Kidney epithelial cell (primary cell): ENCODE results near the gene VTI1A. TPM values are rescaled to one million over a fixed set of nuclear protein-coding genes. Genes with fewer than 3 reads are reported as not detected.
A peak's percentile ranks its signal among the peaks of the same experiment; 100 is the strongest.

Experiments used
- DNase-seq: peaks from one replicate; pipeline ENCODE4 v3.0.0-alpha.2; 2010; ENCODE audit warnings: low read depth
- H3K27me3 ChIP-seq: 2 replicates; pipeline ENCODE4 v1.6.0; 2011; ENCODE audit warnings: low read length; ENCODE audit not compliant: control insufficient read depth, insufficient read depth
- H3K36me3 ChIP-seq: 2 replicates; pipeline ENCODE4 v1.5.1; 2011; ENCODE audit warnings: low read length; ENCODE audit not compliant: control insufficient read depth, insufficient read depth
- H3K4me3 ChIP-seq: 2 replicates; pipeline ENCODE4 v1.5.1; 2011; ENCODE audit warnings: low read depth, mild to moderate bottlenecking, control low read depth, low read length
- total RNA-seq: library from RNA; depleted of rRNA; stranded (reverse); fragments of >200 nt; gene quantifications from 2 replicates; pipeline ENCODE4 v1.2.3, GENCODE V29; 2015
- TF ChIP-seq, protein P1 (sequence below): IDR thresholded peaks from 2 replicates; pipeline ENCODE4 v1.5.1; 2011; ENCODE audit warnings: mild to moderate bottlenecking, moderate library complexity, low read length, control low read depth, inconsistent platforms; ENCODE audit not compliant: insufficient read depth, poor library complexity, severe bottlenecking

Gene VTI1A
- total RNA-seq, 1 donor from 2014 or later = 45.7 TPM

DNA sequence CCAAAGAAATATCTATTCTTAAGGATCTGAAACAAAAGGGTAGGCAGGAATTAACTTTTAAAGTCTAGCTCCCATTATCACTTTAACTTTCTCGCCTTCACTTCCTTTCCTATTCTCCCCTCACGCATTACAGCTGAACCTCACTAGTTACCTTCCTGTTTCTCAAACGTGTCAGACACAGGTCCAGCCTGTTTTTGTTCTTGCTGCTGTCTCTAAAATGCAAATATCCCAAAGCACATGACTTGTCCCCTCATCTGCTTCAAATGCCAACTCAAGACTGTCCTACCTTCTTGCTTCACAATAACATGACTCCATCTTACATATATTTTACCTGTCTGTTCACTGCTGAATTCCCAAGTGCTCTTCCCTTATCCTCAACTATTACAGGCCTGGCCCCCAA, 17.9 kb upstream of the VTI1A start:
- DNase-seq = no peak
- Histone ChIP-seq H3K4me3 (no peak overlapping the region), H3K27me3 (no peaks in the 10 kb centered on the region), H3K36me3 (no peaks in the 10 kb centered on the region)
- TF ChIP-seq, protein P1, sequence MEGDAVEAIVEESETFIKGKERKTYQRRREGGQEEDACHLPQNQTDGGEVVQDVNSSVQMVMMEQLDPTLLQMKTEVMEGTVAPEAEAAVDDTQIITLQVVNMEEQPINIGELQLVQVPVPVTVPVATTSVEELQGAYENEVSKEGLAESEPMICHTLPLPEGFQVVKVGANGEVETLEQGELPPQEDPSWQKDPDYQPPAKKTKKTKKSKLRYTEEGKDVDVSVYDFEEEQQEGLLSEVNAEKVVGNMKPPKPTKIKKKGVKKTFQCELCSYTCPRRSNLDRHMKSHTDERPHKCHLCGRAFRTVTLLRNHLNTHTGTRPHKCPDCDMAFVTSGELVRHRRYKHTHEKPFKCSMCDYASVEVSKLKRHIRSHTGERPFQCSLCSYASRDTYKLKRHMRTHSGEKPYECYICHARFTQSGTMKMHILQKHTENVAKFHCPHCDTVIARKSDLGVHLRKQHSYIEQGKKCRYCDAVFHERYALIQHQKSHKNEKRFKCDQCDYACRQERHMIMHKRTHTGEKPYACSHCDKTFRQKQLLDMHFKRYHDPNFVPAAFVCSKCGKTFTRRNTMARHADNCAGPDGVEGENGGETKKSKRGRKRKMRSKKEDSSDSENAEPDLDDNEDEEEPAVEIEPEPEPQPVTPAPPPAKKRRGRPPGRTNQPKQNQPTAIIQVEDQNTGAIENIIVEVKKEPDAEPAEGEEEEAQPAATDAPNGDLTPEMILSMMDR = no peak

DNA sequence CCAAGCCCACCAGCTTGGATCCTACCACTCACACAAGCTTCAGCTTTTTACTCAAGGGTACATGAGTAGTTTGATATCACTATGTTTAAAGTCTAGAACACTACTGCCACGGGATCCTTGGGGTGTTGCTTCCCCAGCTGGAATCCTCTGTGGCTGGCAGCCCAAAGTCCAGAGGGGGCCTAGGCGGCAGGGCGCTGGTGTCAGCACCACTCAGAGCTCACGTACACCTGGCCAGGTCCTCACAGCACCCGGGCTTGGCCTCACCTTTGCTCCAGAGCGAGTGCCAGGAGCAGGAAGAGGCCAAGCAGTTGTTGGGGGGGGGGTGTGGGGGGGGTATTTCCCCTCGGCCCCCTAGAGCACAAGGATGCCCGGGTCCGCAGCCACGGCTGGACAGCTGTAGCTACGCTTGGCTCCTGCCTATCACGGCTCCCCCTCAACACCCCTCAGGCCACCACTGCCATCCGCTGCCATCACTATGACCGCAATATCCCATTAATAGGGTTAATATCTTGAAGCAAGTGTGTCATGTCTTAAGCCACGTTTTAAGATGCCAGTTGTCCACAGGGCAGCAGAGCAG, 17.3 kb upstream of the VTI1A start:
- Histone ChIP-seq H3K4me3 (no peak overlapping the region), H3K27me3 (no peaks in the 10 kb centered on the region), H3K36me3 (no peaks in the 10 kb centered on the region)
- no peak for DNase-seq
- TF ChIP-seq, protein P1 = no peak

DNA sequence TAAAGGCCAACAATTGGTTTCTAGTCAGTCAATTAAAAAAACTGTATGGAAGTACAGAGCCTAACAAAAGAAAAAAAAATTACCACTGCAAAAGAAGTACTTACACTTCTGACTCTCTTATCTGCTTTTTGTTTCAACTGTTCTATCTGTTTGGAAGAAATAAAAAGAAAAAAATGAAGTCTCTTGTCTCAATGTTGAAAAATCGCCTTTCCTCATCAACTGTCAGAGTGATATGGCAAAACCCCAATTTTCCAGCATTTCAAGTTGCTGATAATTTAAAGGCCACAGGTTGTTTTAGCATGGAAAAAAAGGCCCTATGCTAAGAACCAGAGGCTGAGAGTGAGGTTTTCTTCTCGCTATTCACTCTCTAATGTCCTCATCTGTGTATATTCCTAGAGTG, 13.9 kb upstream of the VTI1A start:
- TF ChIP-seq, protein P1 = no peak
- no peak for DNase-seq
- Histone ChIP-seq H3K27me3 (no peaks in the 10 kb centered on the region), H3K4me3 (no peak overlapping the region), H3K36me3 (no peaks in the 10 kb centered on the region)

DNA sequence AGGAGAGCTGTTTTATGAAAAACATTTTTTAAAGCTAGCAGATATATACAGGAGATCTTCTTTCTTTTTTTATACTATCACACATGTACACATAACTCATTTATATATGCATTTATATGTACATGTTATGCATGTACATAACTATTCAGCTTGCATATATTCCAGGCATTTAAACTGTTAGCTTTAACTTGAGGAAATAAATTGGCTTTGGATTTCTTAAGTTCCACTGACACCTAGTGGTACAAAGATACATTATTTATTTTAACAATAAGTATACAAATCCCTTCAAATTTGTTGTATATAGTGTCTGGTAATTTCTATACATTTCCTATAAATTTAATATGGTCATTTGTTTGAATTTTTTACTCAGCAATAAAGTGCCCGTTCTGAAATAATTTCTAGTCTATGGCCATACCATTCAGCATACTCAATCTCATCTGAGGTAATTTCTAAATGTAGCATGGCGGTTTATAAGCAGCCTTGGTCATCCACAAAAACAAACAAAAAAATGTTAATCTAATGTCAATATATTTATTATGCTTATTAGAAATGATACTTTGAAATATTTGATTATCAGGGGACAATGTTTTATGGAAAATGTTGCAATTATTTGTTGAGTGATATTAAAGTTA, 11.9 kb upstream of the VTI1A start:
- DNase-seq = no peak
- Histone ChIP-seq H3K27me3 (no peaks in the 10 kb centered on the region), H3K4me3 (no peak overlapping the region), H3K36me3 (no peaks in the 10 kb centered on the region)
- TF ChIP-seq, protein P1 = peak; percentile 18

DNA sequence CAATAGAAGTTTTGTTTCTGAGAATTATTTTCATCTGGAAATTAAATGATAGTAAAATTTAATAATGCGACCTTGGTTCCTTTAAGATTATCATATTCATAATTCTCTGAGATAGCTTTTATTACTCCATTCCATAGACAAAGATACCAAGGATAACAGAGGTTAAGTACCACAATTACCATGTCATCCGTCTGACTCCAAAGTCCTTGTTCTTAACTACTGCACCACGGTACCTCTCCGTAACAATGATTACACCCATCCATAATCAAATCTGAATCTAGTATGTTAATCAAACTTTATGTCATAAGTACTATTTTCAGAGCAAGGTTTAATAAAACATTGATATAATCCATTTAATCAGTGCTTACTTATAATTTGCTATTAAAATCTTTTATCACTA, 8.7 kb upstream of the VTI1A start:
- TF ChIP-seq, protein P1 = no peak
- no peak for DNase-seq
- H3K4me3 ChIP-seq = no peak overlapping the region
- no peaks in the 10 kb centered on the region for H3K36me3 ChIP-seq
- H3K27me3 ChIP-seq = no peaks in the 10 kb centered on the region

DNA sequence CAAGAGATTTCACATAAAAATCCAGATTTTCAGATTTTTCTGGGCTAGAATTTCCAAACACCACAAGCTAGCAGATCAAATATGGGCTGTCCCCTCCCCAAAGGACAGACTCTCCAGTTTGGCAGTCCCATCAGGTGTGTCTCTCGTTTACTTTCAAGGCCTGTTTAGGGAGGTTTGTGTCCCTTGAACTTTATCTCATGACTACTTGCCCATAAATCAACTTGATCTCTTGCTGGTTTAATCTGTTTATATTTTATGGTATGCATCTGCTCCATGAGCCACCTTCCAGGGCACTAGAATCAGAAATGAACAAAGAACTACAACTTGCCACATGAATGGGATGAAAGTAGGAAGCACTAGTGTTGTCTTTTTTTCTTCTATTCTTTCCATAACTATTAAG, 5.5 kb upstream of the VTI1A start:
- no peaks in the 10 kb centered on the region for H3K27me3 ChIP-seq
- TF ChIP-seq, protein P1 = no peak
- no peaks in the 10 kb centered on the region for H3K36me3 ChIP-seq
- H3K4me3 ChIP-seq = no peak overlapping the region
- no peak for DNase-seq
